Kidney epithelial cell (primary cell): Measurements from ENCODE around the gene DSCAML1. TPM values are rescaled to one million over a fixed set of nuclear protein-coding genes. Genes with fewer than 3 reads are reported as not detected.

Source experiments
- DNase-seq: peaks from one replicate; pipeline ENCODE4 v3.0.0-alpha.2; 2010; ENCODE audit warnings: low read depth
- H3K27me3 ChIP-seq: 2 replicates; pipeline ENCODE4 v1.6.0; 2011; ENCODE audit warnings: low read length; ENCODE audit not compliant: control insufficient read depth, insufficient read depth
- H3K36me3 ChIP-seq: 2 replicates; pipeline ENCODE4 v1.5.1; 2011; ENCODE audit warnings: low read length; ENCODE audit not compliant: control insufficient read depth, insufficient read depth
- H3K4me3 ChIP-seq: 2 replicates; pipeline ENCODE4 v1.5.1; 2011; ENCODE audit warnings: low read depth, mild to moderate bottlenecking, control low read depth, low read length
- CTCF ChIP-seq: IDR thresholded peaks from 2 replicates; pipeline ENCODE4 v1.5.1; 2011; ENCODE audit warnings: mild to moderate bottlenecking, moderate library complexity, low read length, control low read depth, inconsistent platforms; ENCODE audit not compliant: insufficient read depth, poor library complexity, severe bottlenecking
- total RNA-seq: library from RNA; depleted of rRNA; stranded (reverse); fragments of >200 nt; gene quantifications from 2 replicates; pipeline ENCODE4 v1.2.3, GENCODE V29; 2015

DSCAML1 gene
- total RNA-seq, 1 donor from 2014 or later, result 3.1 TPM

GRCh38 chr11:117662671-117663269 lies 134.2 kb downstream of the DSCAML1 start:
- DNase-seq, result no peak

GRCh38 chr11:117662255-117662654 lies 134.8 kb downstream of the DSCAML1 start:
- no peak for TF ChIP-seq CTCF
- H3K27me3 ChIP-seq, result peaks cover 5% of the 10 kb centered on the region
- H3K36me3 ChIP-seq, result no peaks in the 10 kb centered on the region
- H3K4me3 ChIP-seq, result no peak overlapping the region
- DNase-seq, result peak; percentile 4

More at GRCh38 chr11:117662671-117663269, 134.2 kb downstream of the DSCAML1 start:
- H3K4me3 ChIP-seq, result no peak overlapping the region
- H3K36me3 ChIP-seq, result no peaks in the 10 kb centered on the region
- peaks cover 5% of the 10 kb centered on the region for H3K27me3 ChIP-seq
- no peak for TF ChIP-seq CTCF

- Histone ChIP-seq H3K4me3 (no peak overlapping the region), H3K36me3 (no peaks in the 10 kb centered on the region), H3K27me3 (peaks cover 12% of the 10 kb centered on the region)
- TF ChIP-seq CTCF, result no peak
- DNase-seq, result no peak
Observed at GRCh38 chr11:117658809-117659208, 138.2 kb downstream of the DSCAML1 start.

GRCh38 chr11:117657794-117658193 lies 139.2 kb downstream of the DSCAML1 start:
- Histone ChIP-seq H3K36me3 (no peaks in the 10 kb centered on the region), H3K27me3 (peaks cover 7% of the 10 kb centered on the region), H3K4me3 (no peak overlapping the region)
- DNase-seq, result no peak
- TF ChIP-seq CTCF, result no peak

GRCh38 chr11:117654281-117655255 lies 142.4 kb downstream of the DSCAML1 start:
- no peak for DNase-seq
- Histone ChIP-seq H3K4me3 (no peak overlapping the region), H3K27me3 (peaks cover 7% of the 10 kb centered on the region), H3K36me3 (no peaks in the 10 kb centered on the region)
- TF ChIP-seq CTCF, result no peak

GRCh38 chr11:117652521-117652920 lies 144.5 kb downstream of the DSCAML1 start:
- H3K36me3 ChIP-seq, result no peaks in the 10 kb centered on the region
- no peak overlapping the region for H3K4me3 ChIP-seq
- H3K27me3 ChIP-seq, result peaks cover 7% of the 10 kb centered on the region
- no peak for TF ChIP-seq CTCF
- DNase-seq, result no peak
